GM18909 (cell line): ENCODE data around the gene NET1.
"Not testable (repeated sequence)": the region's sequence is repeated elsewhere in the genome, so short reads cannot be mapped to it uniquely, and the experiment has no call there.

Experiments used
- ATAC-seq: cut with Tn5 transposase; IDR thresholded peaks from one replicate; pipeline ENCODE4 v1.9.1; 2021; ENCODE audit warnings: mild to moderate bottlenecking; ENCODE audit not compliant: unreplicated experiment, poor library complexity

Gene NET1

GRCh38 chr10:5461914-5462840 lies 49.8 kb downstream of the NET1 start:
- no peak for ATAC-seq

GRCh38 chr10:5462841-5463293 lies 50.5 kb downstream of the NET1 start:
- no peak for ATAC-seq

GRCh38 chr10:5464546-5464945 lies 52.2 kb downstream of the NET1 start:
- ATAC-seq = no peak

GRCh38 chr10:5465976-5466450 lies 53.7 kb downstream of the NET1 start:
- ATAC-seq = no peak

GRCh38 chr10:5466451-5467206 lies 54.3 kb downstream of the NET1 start:
- no peak for ATAC-seq

- ATAC-seq = no peak
Measured at GRCh38 chr10:5467207-5467535, 54.8 kb downstream of the NET1 start.

GRCh38 chr10:5467634-5468255 lies 55.4 kb downstream of the NET1 start:
- ATAC-seq = no peak

GRCh38 chr10:5468262-5469106 lies 56.1 kb downstream of the NET1 start:
- no peak for ATAC-seq

GRCh38 chr10:5469353-5470061 lies 57.1 kb downstream of the NET1 start:
- no peak for ATAC-seq

GRCh38 chr10:5470062-5470751 lies 57.9 kb downstream of the NET1 start:
- no peak for ATAC-seq

- ATAC-seq = not testable (repeated sequence)
Measured at GRCh38 chr10:5474642-5475041, 62.3 kb downstream of the NET1 start.

- not testable (repeated sequence) for ATAC-seq
Measured at GRCh38 chr10:5475088-5475487, 62.7 kb downstream of the NET1 start.

GRCh38 chr10:5475974-5476807 lies 63.8 kb downstream of the NET1 start:
- ATAC-seq = not testable (repeated sequence)

- ATAC-seq = no peak
Measured at GRCh38 chr10:5476918-5477525, 64.7 kb downstream of the NET1 start.

- no peak for ATAC-seq
Measured at GRCh38 chr10:5477948-5478693, 65.8 kb downstream of the NET1 start.

- no peak for ATAC-seq
Measured at GRCh38 chr10:5478694-5479305, 66.4 kb downstream of the NET1 start.
